ENCODE measurements around the gene DSCAML1. TPM values are rescaled to one million over a fixed set of nuclear protein-coding genes. Genes with fewer than 3 reads are reported as not detected.

The DSCAML1 gene
- total RNA-seq, 2 experiments from 2014 or later = 0.29 to 0.67 TPM

Other genes starting within 250 kb of the DSCAML1 start
- not detected for gene FXYD2, start 27.5 kb upstream of the DSCAML1 start, total RNA-seq
- gene FXYD6, start 79.4 kb upstream of the DSCAML1 start, total RNA-seq = under 1 TPM; 0.26 to 0.61 TPM
- 1 to 10 TPM; 2.0 to 2.6 TPM for gene TMPRSS13, start 132.2 kb upstream of the DSCAML1 start, total RNA-seq
- gene IL10RA, start 189.2 kb upstream of the DSCAML1 start, total RNA-seq = 100 to 1,000 TPM; 114 to 117 TPM